Measurements from ENCODE around the gene ASF1A. TPM values are rescaled to one million over a fixed set of nuclear protein-coding genes. Genes with fewer than 3 reads are reported as not detected.
A peak's percentile ranks its signal among the peaks of the same experiment; 100 is the strongest.

Gene ASF1A
- total and polyA plus RNA-seq, 2 of the 13 experiments (the other 11 are each of a cell fraction or from before 2014, with no cell fraction given): 14.5 to 49.9 TPM

GRCh38 chr6:118873239-118873638, 20.7 kb upstream of the ASF1A start:
- no peaks in the 10 kb centered on the region for H3K36me3 ChIP-seq (replicated peaks in 1 of 2; ENCODE audit: control insufficient read depth in 1 of 2, insufficient read depth in 2 of 2, low read length in 2 of 2)
- H2AFZ ChIP-seq (ENCODE audit: low read length): no peak overlapping the region
- 95% methylated on average over 2 of the region's 2 CpGs for WGBS (ENCODE audit: low lambda C conversion rate)
- in situ Hi-C loops (cut with HindIII; ENCODE audit: extremely low pct_ligation_motif_present, low pct_unique_long_range_greater_than_20kb): no loop called here
- ATAC-seq (no peak), FAIRE-seq (no peak), DNase-seq (ENCODE audit: low spot score) (no peak)
- H3K4me3 ChIP-seq (replicated peaks in 1 of 3; ENCODE audit: insufficient read depth in 1 of 3, low read depth in 2 of 3, low read length in 3 of 3): no peak overlapping the region
- POLR2A ChIA-PET: interaction anchor here (0.9 kb wide), 1 partner anchor 9 kb away, joined by 3 read pairs; no protein-coding TSS in a partner anchor
- H3K9ac ChIP-seq (ENCODE audit: insufficient read depth, low read depth, low read length): no peak overlapping the region
- no peak overlapping the region for H3K27ac ChIP-seq (ENCODE audit: extremely low read length, insufficient read depth, low read length)
- no TSS peak for BruUV-seq (replicated peaks)
- H4K20me1 ChIP-seq (ENCODE audit: insufficient read depth, low read length): no peaks in the 10 kb centered on the region
- H3K79me2 ChIP-seq (ENCODE audit: insufficient read depth, low read length): no peaks in the 10 kb centered on the region
- H3K27me3 ChIP-seq (ENCODE audit: control insufficient read depth in 1 of 2, insufficient read depth in 2 of 2, low read length in 2 of 2): no peaks in the 10 kb centered on the region
- H3K4me1 ChIP-seq (ENCODE audit: insufficient read depth, low read length): peaks cover 13% of the 10 kb centered on the region; the same call in 1 of the 2 replicates
- CTCF ChIA-PET (ENCODE audit: low intra/inter-chr PET ratio, low total read pairs): no interaction called here
- no peak for TF ChIP-seq ZMAT5 (CRISPR knock-in tag; IDR thresholded peaks at IDR 0.05; ENCODE audit: borderline replicate concordance, low read depth)
- TF ChIP-seq HNRNPK (IDR thresholded peaks at IDR 0.05; ENCODE audit: low read depth, low read length, poor library complexity, severe bottlenecking): peak; percentile 51
- no peak for TF ChIP-seq ZNF484 (CRISPR knock-in tag; IDR thresholded peaks at IDR 0.05; ENCODE audit: borderline replicate concordance, low read depth)
- TF ChIP-seq YEATS4 (CRISPR knock-in tag; IDR thresholded peaks at IDR 0.05; ENCODE audit: borderline replicate concordance): no peak
- no peak for TF ChIP-seq TOE1 (CRISPR knock-in tag; IDR thresholded peaks at IDR 0.05)
- no peaks in the 10 kb centered on the region for H3K9me3 ChIP-seq (ENCODE audit: low read length)
- intact Hi-C loops (cut with micrococcal nuclease; ENCODE audit: unreplicated experiment): no loop called here
- H3K4me2 ChIP-seq (ENCODE audit: low read depth, low read length): no peak overlapping the region

- Histone ChIP-seq H3K27ac (ENCODE audit: extremely low read length, insufficient read depth, low read length) (no peak overlapping the region), H3K4me2 (ENCODE audit: low read depth, low read length) (no peak overlapping the region), H3K79me2 (ENCODE audit: insufficient read depth, low read length) (no peaks in the 10 kb centered on the region), H2AFZ (ENCODE audit: low read length) (no peak overlapping the region), H3K36me3 (replicated peaks in 1 of 2; ENCODE audit: control insufficient read depth in 1 of 2, insufficient read depth in 2 of 2, low read length in 2 of 2) (no peaks in the 10 kb centered on the region), H3K9ac (ENCODE audit: insufficient read depth, low read depth, low read length) (no peak overlapping the region), H3K27me3 (ENCODE audit: control insufficient read depth in 1 of 2, insufficient read depth in 2 of 2, low read length in 2 of 2) (no peaks in the 10 kb centered on the region), H3K4me3 (replicated peaks in 1 of 3; ENCODE audit: insufficient read depth in 1 of 3, low read depth in 2 of 3, low read length in 3 of 3) (no peak overlapping the region), H3K4me1 (ENCODE audit: insufficient read depth, low read length) (0 out of 2 replicates have a peak, but pooled peaks cover 5% of the 10 kb centered on the region), H4K20me1 (ENCODE audit: insufficient read depth, low read length) (no peaks in the 10 kb centered on the region), H3K9me3 (ENCODE audit: low read length) (no peaks in the 10 kb centered on the region)
- no peak for FAIRE-seq
- in situ Hi-C loops (cut with HindIII; ENCODE audit: extremely low pct_ligation_motif_present, low pct_unique_long_range_greater_than_20kb) (no loop called here), intact Hi-C loops (cut with micrococcal nuclease; ENCODE audit: unreplicated experiment) (no loop called here)
- BruUV-seq (replicated peaks): no TSS peak
- CTCF ChIA-PET (ENCODE audit: low intra/inter-chr PET ratio, low total read pairs): no interaction called here
- no peak for ATAC-seq
- no peak for DNase-seq (ENCODE audit: low spot score)
- WGBS (ENCODE audit: low lambda C conversion rate): 75% methylated on average over 2 of the region's 2 CpGs
- POLR2A ChIA-PET: no interaction called here
- TF ChIP-seq ZNF546 (CRISPR knock-in tag; conservative IDR thresholded peaks at IDR 0.05) (no peak), NFKB2 (CRISPR knock-in tag; IDR thresholded peaks at IDR 0.05; ENCODE audit: borderline replicate concordance) (no peak), NCOA1 (CRISPR knock-in tag; IDR thresholded peaks at IDR 0.05) (no peak), TFAP4 (IDR thresholded peaks at IDR 0.05; ENCODE audit: borderline replicate concordance, low read depth) (peak; percentile 73), AHDC1 (CRISPR knock-in tag; IDR thresholded peaks at IDR 0.05; ENCODE audit: borderline replicate concordance) (no peak), ESRRA (CRISPR knock-in tag; IDR thresholded peaks at IDR 0.05; ENCODE audit: low read depth) (no peak), NFE2L1 (CRISPR knock-in tag; IDR thresholded peaks at IDR 0.05; ENCODE audit: borderline replicate concordance) (no peak)
Observed at GRCh38 chr6:118875672-118876071, 18.3 kb upstream of the ASF1A start.
